Measurements from ENCODE around the gene RBM43.
"Not testable (repeated sequence)": the region's sequence is repeated elsewhere in the genome, so short reads cannot be mapped to it uniquely, and the experiment has no call there.

The RBM43 gene

DNA sequence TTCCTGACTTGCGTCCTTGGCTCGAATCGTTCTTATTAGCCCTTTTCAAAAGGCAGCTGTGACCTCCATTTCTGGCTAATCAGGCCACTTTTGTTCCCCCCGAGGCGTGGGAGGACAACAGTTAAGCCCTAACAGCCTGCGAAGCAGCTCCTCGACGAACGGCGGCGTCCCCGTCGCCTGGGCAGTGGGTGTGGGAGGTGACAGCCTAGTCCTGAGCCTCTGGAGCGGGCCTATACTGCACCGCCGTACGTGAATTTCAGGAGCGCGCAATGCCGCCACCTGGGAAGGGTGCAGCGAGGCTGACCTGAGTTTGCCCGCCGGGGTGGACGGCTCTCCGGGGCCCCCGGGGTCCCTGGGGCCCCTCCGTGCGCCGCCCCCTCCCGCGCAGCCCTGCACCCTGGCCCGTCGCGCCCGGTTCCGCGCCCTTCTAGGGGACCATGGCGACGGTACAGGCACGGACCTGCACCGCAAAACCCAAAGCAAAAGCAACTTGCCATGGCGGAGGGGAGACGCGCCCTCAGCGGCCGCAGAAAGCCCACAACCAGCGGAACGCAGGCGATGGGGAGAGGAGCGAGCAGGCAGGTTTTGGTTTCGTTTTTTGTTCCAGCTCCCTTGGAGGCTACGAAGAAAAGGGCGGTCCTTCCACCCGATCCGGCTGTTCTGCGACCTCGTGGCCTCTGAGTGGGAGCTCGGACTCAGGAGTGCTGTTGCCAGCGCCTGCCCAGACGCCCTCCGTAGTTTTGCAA, at the start of gene RBM43:
TSS of gene RBM43 (minus strand) at position 633 of the 746 bp plus-strand sequence. CDS start at position 497, 136 bp downstream.
- DNase-seq (ENCODE audit: low spot score): peak; percentile 90

DNA sequence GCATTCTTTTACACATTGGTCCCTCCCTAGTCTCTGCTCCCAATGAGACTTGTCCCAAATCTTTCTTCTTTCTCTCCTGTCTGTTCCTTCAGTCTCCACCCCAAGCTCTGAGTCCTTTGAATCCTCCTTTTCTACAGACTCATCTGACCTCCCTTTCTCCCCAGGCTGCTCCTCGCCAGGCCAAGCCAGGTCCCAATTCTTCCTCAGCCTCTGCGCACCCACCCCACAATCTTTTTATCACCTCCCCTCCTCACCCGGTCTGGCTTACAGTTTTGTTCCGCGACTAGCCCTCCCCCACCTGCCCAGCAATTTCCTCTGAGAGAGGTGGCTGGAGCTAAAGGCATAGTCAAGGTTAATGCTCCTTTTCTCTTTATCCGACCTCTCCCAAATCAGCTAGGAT, 48.6 kb upstream of the RBM43 start:
- DNase-seq (ENCODE audit: low spot score): not testable (repeated sequence)

DNA sequence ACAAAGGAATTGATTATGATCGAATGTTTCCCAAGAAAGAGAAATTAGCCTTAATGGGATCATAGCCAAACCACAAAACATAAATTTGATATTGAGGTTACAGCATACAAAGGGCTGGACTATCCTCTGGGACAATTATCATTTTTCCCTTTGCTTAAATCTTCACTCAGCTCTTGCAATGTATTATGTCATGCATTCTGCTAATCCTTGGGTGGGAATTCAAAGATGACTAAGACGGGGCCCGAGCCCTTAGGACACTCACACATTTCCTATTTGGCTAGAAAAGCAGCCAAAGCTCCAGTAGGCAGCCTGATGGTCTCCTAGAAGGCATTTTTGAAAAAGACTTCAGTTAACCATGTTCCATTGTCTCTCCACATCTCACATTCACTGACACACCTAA, 45.0 kb upstream of the RBM43 start:
- peak; percentile 29 for DNase-seq (ENCODE audit: low spot score)

DNA sequence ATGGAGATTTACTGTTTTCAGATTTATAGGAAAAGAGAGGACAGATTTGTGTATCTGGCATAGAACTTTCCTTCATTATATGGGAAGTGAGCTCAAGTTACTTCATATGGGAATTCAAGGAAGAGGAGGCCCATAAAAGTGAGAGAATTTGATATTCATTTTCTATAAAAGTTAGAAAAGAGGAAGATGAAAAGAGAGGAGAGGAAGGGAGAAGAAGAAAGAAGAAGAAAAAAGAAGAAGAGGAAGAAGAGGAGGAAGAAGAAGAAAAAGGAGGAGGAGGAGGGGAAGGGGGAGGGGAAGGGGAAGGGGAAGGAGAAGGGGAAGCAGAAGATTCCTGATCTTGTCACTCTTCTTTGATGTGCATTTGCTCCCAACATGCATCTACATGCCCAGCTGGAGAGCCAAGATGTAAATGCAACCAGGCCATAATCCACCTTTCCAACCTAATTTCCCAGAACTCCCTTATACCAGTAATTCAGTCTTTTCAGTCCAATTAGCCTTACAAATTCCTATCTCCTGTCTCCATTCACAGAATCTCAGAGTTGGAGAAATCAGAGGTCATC, 43.5 kb upstream of the RBM43 start:
- DNase-seq (ENCODE audit: low spot score): no peak

DNA sequence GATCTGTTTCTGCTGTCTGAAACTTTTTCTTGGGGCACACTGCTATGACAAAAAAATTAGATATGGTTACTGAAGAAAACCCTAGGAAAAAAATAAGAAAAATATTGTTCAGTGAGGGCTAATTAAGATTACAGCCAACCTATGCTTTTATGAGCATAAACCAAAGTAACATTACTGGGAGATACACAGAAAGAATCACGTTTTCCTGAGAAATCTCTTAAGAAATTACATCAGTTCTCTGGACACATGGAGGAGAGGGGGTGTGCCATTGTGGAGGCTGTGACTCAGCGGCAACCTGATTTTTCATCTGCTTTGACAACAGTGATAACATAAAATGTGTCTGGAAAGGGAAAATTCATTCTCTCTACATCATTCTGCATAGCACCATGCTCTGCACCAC, 41.2 kb upstream of the RBM43 start:
- DNase-seq (ENCODE audit: low spot score): peak; percentile 58

DNA sequence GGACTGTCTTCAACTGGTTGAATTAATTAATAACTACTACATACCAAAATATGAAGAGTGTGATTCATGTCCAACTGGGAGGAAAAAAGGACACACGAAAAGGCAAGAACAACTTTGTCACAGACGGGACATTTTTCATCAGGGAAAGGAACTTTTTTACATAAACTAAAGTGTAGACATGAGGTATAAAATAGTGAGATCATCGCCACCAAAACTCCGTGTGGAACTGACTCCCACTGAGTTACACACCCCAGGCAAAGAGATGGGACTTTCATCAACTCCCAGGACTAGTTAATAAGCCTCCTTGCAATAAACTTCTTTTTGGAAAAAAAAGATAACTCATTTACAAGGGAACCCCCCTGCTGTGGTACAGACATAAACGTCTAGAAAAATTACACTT, 40.7 kb upstream of the RBM43 start:
- DNase-seq (ENCODE audit: low spot score): no peak

DNA sequence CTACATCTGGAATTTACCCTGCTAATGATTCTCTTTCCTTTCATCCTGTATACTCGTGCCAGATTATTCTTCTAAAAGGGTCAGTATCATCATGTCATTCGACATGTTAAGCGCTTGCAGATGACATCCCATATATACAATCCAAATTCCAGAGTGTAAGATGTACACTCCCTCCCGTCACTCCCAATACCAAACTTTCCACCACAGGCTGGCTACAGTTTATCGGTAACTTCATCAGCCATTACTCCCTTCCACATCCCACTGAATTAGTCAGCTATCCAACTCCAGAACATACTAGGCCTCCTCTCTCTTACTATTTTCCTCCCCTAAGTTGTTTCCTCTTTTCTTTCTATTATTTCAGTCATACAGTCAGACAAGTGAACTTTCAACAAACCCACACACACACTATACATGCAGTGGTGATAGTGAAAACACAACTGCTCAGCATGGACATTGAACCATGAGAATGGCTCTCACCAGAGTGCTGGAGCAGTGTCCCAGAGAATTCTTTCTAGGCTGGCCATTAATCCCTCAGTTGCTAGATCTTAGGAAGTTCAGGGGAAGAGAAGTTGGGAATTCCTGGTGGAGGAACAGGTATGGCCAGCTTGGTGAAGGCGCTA, 38.4 kb upstream of the RBM43 start:
- no peak for DNase-seq (ENCODE audit: low spot score)

DNA sequence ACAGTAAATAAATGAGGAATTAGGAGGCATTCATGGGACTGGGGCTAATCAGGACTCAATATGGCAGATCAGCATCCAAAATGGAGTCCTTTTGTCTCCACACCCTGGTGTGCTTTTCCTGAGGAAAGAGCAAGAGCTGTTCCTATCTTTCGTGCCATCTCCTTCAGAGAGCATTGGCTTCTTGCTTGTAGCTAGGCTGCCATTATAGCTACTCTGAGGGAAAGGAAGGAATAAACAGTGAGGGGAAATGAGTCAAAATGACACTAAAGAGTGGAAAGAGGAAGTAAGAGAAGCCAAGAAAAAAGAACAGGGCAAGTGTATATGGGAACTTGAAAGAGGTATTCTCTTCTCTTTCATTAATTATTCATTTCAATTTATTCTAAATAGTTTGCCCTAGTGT, 36.2 kb upstream of the RBM43 start:
- no peak for DNase-seq (ENCODE audit: low spot score)

DNA sequence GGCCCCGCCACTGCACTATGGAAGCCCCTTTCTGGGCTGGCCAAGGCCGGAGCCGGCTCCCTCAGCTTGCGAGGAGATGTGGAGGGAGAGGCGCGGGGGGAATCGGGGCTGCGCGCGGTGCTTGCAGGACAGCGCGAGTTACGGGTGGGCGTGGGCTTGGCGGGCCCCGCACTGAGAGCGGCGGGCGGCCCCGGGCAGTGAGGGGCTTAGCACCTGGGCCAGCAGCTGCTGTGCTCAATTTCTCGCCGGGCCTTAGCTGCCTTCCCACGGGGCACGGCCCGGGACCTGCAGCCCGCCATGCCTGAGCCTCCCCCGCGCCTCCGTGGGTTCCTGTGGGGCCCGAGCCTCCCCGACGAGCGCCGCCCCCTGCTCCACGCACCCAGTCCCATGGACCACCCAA, 34.3 kb upstream of the RBM43 start:
- not testable (repeated sequence) for DNase-seq (ENCODE audit: low spot score)

DNA sequence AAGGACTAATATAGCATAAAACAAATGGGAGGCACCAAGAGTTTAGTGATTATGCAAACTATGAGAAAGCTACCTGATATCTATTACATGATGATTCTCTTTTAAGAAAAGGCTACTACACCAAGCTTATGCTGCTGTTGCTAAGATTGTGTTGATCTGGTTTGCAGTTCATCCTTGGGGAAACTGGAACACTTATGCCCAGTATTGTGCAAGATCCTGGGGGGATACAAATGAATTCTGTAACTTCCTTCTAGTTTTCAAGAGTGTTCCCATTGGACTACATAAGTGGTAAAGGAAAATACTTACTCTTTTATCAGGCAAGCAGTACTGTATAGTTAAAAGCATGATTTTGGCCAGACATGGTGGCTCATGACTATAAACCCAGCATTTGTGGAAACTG, 30.9 kb upstream of the RBM43 start:
- no peak for DNase-seq (ENCODE audit: low spot score)

DNA sequence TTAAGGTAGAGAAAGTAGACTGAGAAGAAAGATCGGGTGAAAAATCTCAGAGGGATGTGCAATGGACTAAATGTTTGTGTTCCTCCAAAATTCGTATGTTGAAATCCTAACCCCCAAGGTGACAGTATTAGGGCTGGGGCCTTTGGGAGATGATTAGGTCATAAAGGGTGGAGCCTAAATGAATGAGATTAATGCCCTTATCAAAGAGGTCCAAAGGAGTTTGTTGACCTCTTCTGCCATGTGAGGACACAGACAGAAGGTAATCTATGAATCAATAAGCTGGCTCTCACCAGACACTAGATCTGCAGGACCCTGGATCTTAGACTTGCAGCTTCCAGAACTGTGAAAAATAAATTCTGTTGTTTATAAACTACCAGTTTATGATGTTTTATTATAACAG, 30.5 kb upstream of the RBM43 start:
- no peak for DNase-seq (ENCODE audit: low spot score)

DNA sequence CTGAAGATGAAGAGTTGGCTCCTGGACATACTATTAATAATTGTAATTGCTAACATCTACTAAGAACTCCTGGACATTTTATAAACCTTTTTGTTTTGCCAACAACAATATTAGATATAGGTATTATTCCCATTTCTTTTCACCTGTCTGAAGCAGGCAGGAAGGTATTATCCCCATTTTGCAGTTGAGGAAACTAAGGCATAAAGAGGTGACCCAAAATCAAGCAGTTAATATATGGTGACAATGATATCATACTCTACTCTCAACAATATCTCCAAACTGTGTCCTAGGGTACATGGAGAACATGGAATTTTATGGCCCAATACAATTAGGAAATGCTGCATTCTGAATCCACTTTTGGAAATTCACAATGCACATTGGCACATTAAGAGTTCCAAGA, 29.6 kb upstream of the RBM43 start:
- DNase-seq (ENCODE audit: low spot score): no peak

DNA sequence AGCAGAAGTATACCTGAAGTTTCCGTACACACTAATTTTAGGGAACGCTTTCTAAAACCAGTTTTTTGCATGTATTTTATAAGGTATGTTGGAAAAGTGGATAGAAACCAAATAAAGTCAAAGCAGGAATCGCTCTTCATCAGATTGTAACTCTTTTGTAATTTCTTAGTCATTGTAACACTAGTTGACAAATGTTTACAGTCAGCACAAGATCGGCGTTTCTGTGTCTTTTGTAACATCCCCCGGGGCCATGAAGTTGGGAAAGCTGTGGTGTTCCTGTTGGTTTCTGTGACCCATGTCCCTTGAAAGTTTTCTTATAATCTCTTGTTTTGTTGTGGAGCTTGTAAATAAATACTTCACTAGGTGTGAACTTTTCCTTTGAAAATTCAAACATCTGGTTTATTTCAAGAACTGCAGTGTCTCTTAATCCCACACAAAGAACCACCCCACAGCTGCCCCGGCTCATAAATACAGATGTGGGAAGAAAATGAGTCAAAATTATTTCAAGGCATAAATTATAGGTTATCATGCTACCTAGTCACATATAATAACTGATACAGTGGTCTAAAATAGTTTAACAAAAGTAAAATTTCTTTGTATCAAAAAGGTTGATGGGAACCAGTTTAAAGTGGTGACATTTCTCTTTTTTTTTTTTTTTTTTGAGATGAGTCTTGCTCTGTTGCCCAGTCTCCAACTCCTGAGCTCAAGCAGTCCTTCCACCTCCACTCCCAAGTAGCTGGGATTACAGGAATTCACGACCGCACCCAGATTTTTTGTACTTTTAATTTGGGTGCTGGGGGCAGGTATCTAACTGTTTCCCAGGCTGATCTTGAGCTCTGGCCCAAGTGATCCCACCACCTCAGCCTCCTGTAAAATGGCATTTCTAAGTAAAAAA, 28.6 kb upstream of the RBM43 start:
- DNase-seq (ENCODE audit: low spot score): peak; percentile 41

DNA sequence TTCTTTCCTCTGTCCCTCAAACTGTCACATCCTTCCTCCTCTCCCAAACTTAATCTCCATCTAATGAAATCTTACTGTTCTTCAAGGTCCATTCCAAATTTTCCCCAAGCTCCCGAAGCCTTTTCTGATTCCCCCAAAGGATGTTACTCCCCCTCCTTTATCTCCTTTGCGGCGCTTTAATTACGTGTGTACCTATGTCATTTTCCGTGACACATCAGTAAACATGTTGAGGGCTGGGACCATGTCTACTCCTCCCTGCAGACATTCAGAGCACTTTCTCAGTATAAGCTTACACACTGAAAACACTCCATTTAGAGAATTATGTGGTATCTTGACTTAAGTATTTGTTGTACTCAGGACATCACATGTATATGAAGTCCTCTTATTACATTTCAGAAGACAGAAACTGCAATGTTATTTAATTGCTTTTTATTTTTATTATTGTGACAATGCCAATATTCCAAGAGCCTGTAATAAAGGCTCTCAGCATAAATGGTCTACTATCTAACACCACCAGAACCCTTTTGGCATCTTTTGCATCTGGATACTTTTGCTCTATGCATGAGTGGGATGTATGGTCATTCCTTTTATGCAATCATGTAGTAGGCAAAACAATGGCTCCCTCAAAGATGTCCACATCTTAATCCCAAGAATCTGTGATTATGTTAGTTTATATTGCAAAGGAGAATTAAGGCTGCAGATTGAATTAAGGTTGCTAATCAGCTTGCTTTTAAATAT, 26.0 kb upstream of the RBM43 start:
- DNase-seq (ENCODE audit: low spot score): peak; percentile 58

DNA sequence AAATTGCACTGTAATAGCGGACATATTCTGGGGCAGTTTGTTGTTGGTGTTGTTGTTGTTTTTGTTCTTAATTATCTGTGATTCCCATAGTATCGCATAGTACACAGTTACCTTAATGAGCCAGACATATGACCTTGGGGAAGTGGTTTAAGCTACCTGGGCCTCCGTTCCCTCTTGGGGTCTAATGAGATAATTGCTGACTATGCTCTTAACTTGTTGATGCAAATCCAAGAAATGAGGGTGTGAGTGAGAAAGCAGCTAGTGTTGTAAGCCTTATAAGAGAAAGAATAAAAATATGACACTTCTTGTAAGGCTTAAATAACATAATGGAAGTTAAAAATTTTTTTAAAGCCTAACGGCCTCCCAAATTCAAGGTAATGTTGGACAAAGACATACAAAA, 20.7 kb upstream of the RBM43 start:
- DNase-seq (ENCODE audit: low spot score): no peak

DNA sequence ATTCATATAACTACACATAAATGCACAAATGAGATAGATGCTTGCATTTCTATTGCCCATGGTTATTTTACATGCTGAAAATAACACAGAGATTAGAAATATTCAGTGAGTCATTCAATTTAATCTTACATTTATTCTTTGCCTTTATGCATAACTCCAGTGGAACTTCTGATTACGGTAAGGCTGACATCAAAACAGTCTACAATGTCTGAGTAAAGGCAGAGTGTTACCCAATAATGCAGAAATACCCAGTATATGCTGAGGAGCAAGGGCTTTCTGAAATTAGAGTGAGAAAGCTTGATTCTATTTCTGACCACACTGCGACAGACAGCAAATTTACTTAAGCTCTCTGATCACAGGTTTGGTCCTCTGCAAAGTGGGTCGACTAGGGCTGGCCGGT, 18.6 kb upstream of the RBM43 start:
- DNase-seq (ENCODE audit: low spot score): no peak

DNA sequence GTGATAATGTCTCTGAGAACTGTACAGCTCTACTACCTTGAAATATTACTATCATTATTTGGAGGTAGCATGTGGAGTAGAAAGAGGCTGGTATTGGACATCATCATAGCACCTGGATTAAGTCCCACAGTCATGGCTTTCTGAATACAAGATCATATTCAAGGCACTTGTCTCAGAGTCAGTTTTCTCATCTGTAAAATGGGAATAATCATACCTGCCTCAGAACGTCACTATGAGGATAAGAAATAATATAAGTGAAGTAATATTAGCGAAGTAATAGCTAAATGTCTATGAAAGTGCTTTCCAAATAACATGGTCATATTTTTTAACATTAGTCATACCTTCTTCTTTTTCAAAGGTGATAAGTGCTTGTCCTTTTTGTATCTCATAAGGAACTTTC, 16.8 kb upstream of the RBM43 start:
- DNase-seq (ENCODE audit: low spot score): no peak

DNA sequence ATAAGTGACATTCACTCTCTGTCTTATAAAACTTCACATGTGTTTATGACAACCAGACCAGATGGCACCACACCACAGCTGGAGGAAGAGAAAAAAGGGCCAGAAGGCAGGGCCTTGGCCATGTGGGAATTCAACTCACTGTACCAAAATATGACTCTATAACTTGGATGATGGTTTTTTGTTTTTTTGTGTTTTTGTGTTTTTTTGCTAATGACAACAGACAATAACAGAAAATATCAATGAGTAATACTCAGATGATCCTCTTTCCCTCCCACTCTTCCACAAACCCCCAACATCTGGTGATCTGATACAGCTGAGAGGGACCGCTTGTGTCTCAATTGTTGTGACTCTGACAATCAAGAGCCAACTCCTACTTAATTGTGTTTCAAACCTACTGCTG, 15.4 kb upstream of the RBM43 start:
- DNase-seq (ENCODE audit: low spot score): no peak

DNA sequence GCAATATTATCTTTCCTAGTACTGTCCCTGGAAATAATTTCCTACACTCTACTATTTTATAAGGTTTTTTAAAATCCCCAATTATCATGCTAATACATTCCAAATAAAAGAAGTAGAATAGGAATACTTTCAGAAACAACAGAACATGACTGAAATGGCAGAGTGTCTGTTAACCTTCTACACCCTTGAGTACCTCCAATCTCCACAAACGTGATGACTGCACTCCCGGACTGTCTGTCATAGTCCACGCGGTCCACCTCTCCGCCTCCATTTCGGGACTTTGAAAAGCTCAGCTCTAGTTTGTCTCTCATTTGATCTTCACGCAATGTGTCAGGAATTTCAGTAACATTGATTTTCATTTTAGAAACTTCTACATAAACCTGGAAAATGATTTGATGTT, 13.6 kb upstream of the RBM43 start:
- DNase-seq (ENCODE audit: low spot score): no peak

DNA sequence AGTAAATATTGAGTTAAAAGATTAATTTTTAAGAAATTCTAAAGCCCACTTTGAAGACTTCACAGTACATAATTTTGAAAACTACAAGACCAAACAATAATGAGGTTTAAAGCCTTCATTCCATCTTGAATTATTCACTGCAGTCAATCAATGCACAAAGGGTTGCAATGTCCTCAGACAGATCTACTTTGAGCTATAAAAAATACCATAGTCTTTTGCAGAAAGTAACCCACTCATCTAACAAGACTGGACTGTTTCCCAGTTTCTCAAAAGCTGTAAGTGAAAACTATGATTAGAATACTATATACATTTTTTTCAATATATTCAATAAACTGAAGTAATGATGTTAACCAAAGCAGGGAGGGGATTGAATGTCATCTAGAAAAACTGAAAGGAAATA, 10.2 kb upstream of the RBM43 start:
- DNase-seq (ENCODE audit: low spot score): no peak

DNA sequence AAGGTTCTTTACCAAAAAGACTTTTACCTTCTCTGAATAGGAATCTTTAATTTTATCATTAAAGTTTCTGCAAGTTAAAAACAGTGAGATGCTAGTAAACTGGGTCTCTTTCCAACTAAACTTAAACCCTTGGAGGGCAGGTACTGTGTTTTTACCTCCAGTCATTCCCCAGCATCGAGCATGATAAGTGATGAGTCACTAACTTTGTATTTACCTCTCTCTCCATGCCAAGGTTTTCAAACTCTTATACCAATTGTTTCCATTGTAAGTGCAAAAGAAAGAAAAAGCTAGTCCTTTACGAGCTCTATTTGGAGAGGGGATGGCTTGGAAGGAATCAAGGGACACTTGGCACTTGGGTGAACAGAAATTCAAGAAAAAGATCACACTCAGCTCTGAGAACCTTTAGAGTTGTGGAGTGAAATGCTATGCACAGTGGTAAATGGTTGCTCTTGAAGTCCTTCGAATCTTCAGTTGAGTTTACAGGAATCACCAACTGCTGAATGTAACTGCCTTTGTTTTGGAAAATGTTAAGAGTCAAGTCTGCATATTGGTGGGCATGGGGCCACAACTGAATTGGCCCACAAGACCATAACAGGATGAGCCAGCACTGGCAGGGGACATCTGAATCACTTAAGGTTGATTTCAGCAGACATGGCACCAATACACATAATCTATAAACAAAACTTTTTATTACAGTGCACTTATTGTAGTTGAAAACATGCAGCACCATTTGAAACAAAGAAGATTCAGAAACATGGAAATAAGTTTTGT, 8.3 kb upstream of the RBM43 start:
- DNase-seq (ENCODE audit: low spot score): no peak

Data from RKO (cell line).